H9 (cell line): ENCODE measurements around the gene DDX51. TPM values are rescaled to one million over a fixed set of nuclear protein-coding genes. Genes with fewer than 3 reads are reported as not detected.
A peak's percentile ranks its signal among the peaks of the same experiment; 100 is the strongest.

Experiments
- DNase-seq: peaks from one replicate; pipeline ENCODE4 v3.0.0-alpha.2; 2017
- H2AFZ ChIP-seq: one replicate; pipeline ENCODE4 v1.6.1; 2013; ENCODE audit warnings: mild to moderate bottlenecking, low read length, control low read depth, moderate library complexity
- H2AK5ac ChIP-seq: 2 replicates; pipeline ENCODE4 v1.6.1; 2013; ENCODE audit warnings: low read length, control low read depth, mixed read lengths; ENCODE audit not compliant: insufficient read length
- H2BK120ac ChIP-seq: one replicate; pipeline ENCODE4 v1.6.1; 2013; ENCODE audit warnings: low read depth, mild to moderate bottlenecking, low read length, control low read depth, inconsistent platforms; ENCODE audit not compliant: poor library complexity, severe bottlenecking
- H2BK12ac ChIP-seq: 2 replicates; pipeline ENCODE4 v1.6.1; 2013; ENCODE audit warnings: low read length, control low read depth, mixed read lengths, low read depth; ENCODE audit not compliant: insufficient read length
- H2BK15ac ChIP-seq: 2 replicates; pipeline ENCODE4 v1.6.1; 2013; ENCODE audit warnings: low read depth, low read length, control low read depth
- H2BK20ac ChIP-seq: one replicate; pipeline ENCODE4 v1.6.1; 2013; ENCODE audit warnings: low read depth, mild to moderate bottlenecking, low read length, control low read depth, inconsistent platforms; ENCODE audit not compliant: poor library complexity, severe bottlenecking
- H2BK5ac ChIP-seq: 2 replicates; pipeline ENCODE4 v1.6.1; 2013; ENCODE audit warnings: low read length, control low read depth, mixed read lengths; ENCODE audit not compliant: insufficient read length
- H3K14ac ChIP-seq: 2 replicates; pipeline ENCODE4 v1.6.1; 2013; ENCODE audit warnings: low read length, control low read depth; ENCODE audit not compliant: insufficient read depth
- H3K18ac ChIP-seq: 2 replicates; pipeline ENCODE4 v1.6.1; 2013; ENCODE audit warnings: low read depth, mild to moderate bottlenecking, mixed read lengths, low read length, control low read depth; ENCODE audit not compliant: insufficient read length
- H3K23ac ChIP-seq: 2 replicates; pipeline ENCODE4 v1.6.1; 2013; ENCODE audit warnings: low read length, control low read depth, mixed read lengths, low read depth; ENCODE audit not compliant: insufficient read length
- H3K23me2 ChIP-seq: 2 replicates; pipeline ENCODE4 v1.6.1; 2013; ENCODE audit warnings: low read depth, mild to moderate bottlenecking, mixed read lengths, low read length, control low read depth; ENCODE audit not compliant: insufficient read length, poor library complexity, severe bottlenecking
- H3K27ac ChIP-seq: 2 replicates; pipeline ENCODE4 v1.5.1; 2013; ENCODE audit warnings: low read length, control low read depth, mixed read lengths, low read depth; ENCODE audit not compliant: insufficient read length
- H3K27me3 ChIP-seq: 2 replicates; pipeline ENCODE4 v1.6.1; 2013; ENCODE audit warnings: low read length, control low read depth, inconsistent platforms; ENCODE audit not compliant: insufficient read depth
- H3K4ac ChIP-seq: 2 replicates; pipeline ENCODE4 v1.6.1; 2013; ENCODE audit warnings: low read depth, mild to moderate bottlenecking, control low read depth, inconsistent platforms, low read length, moderate library complexity
- H3K4me1 ChIP-seq: 2 replicates; pipeline ENCODE4 v1.6.1; 2013; ENCODE audit warnings: low read length, control low read depth, inconsistent platforms; ENCODE audit not compliant: insufficient read depth
- H3K4me2 ChIP-seq: 2 replicates; pipeline ENCODE4 v1.6.1; 2013; ENCODE audit warnings: low read length, control low read depth, mixed read lengths; ENCODE audit not compliant: insufficient read length, insufficient read depth
- H3K56ac ChIP-seq: 2 replicates; pipeline ENCODE4 v1.6.1; 2013; ENCODE audit warnings: low read depth, mild to moderate bottlenecking, mixed read lengths, low read length, control low read depth; ENCODE audit not compliant: insufficient read length
- H3K79me1 ChIP-seq: 2 replicates; pipeline ENCODE4 v1.6.1; 2013; ENCODE audit warnings: low read depth, mild to moderate bottlenecking, moderate library complexity, low read length, control low read depth, inconsistent platforms; ENCODE audit not compliant: insufficient read depth, poor library complexity, severe bottlenecking
- H3K79me2 ChIP-seq: 2 replicates; pipeline ENCODE4 v1.6.1; 2013; ENCODE audit warnings: low read length, control low read depth, inconsistent platforms; ENCODE audit not compliant: insufficient read depth
- H3K9ac ChIP-seq: 2 replicates; pipeline ENCODE4 v1.6.1; 2013; ENCODE audit warnings: low read length, control low read depth, mixed read lengths; ENCODE audit not compliant: insufficient read length; ENCODE audit errors: extremely low read depth
- H3K9me3 ChIP-seq: one replicate; pipeline ENCODE4 v1.6.1; 2013; ENCODE audit warnings: low read depth, low read length, inconsistent platforms; ENCODE audit not compliant: control insufficient read depth
- H3T11ph ChIP-seq: one replicate; pipeline ENCODE4 v1.6.1; 2013; ENCODE audit warnings: mild to moderate bottlenecking, low read length, control low read depth, inconsistent platforms
- H4K20me1 ChIP-seq: one replicate; pipeline ENCODE4 v1.6.1; 2013; ENCODE audit not compliant: control insufficient read depth, insufficient read length, insufficient read depth
- H4K5ac ChIP-seq: 2 replicates; pipeline ENCODE4 v1.6.1; 2013; ENCODE audit warnings: low read depth, mild to moderate bottlenecking, mixed read lengths, low read length, control low read depth; ENCODE audit not compliant: insufficient read length
- H4K8ac ChIP-seq: replicated peaks from 2 replicates; pipeline ENCODE4 v1.6.1; 2013; ENCODE audit warnings: low read length, control low read depth, mixed read lengths, low read depth; ENCODE audit not compliant: insufficient read length
- H4K91ac ChIP-seq: 2 replicates; pipeline ENCODE4 v1.6.1; 2013; ENCODE audit warnings: low read depth, mild to moderate bottlenecking, moderate library complexity, mixed read lengths, low read length, control low read depth; ENCODE audit not compliant: insufficient read length
- H3K27ac Mint-ChIP-seq, 3 experiments: 2 replicates in 2 of 3; 3 replicates in 1 of 3; pipeline ENCODE4 v1.8.0; 2020 to 2021; ENCODE audit warnings: mixed read lengths in 3 of 3, mild to moderate bottlenecking in 1 of 3, moderate library complexity in 1 of 3
- H3K27me3 Mint-ChIP-seq: 2 replicates; pipeline ENCODE4 v1.8.0; 2021; ENCODE audit warnings: low read depth, mild to moderate bottlenecking, moderate library complexity, mixed read lengths
- H3K36me3 Mint-ChIP-seq, 3 experiments: 2 replicates in 2 of 3; 3 replicates in 1 of 3; pipeline ENCODE4 v1.8.0; 2020 to 2021; ENCODE audit warnings: low read depth in 3 of 3, mixed read lengths in 3 of 3; ENCODE audit not compliant: insufficient read depth in 1 of 3
- H3K4me1 Mint-ChIP-seq, 2 experiments: 2 replicates each; pipeline ENCODE4 v1.8.0; 2020; ENCODE audit warnings: mixed read lengths in 2 of 2
- H3K4me3 Mint-ChIP-seq, 2 experiments: 2 replicates in 1 of 2; 3 replicates in 1 of 2; pipeline ENCODE4 v1.8.0; 2020 to 2021; ENCODE audit warnings: mild to moderate bottlenecking in 2 of 2, mixed read lengths in 2 of 2, moderate library complexity in 1 of 2
- H3K9me3 Mint-ChIP-seq, 2 experiments: 2 replicates in 1 of 2; 3 replicates in 1 of 2; pipeline ENCODE4 v1.8.0; 2020; ENCODE audit warnings: mild to moderate bottlenecking in 2 of 2, mixed read lengths in 2 of 2, moderate library complexity in 1 of 2
- WGBS: extraction: QIAGEN DNeasy Blood & Tissue Kit; methylation state at CpG from one replicate; pipeline ENCODE4 v1.1.7; 2013; ENCODE audit warnings: missing lambda C conversion rate, low lambda C conversion rate, mixed read lengths; ENCODE audit not compliant: insufficient read length; ENCODE audit errors: extremely low coverage; 5-methylcytosine and 5-hydroxymethylcytosine counted together
- total RNA-seq: library from RNA; stranded (reverse); gene quantifications from 2 replicates; pipeline ENCODE4 v1.2.1, GENCODE V29; 2021
- TF ChIP-seq, protein P1 (sequence below): fragments of 200-600 bp; sonication (generic); conservative IDR thresholded peaks from 3 replicates; pipeline ENCODE4 v1.8.0; 2021; ENCODE audit warnings: antibody characterized with exemption, mild to moderate bottlenecking

DDX51 gene
- total RNA-seq, 1 experiment from 2014 or later = 37.9 TPM

DNA sequence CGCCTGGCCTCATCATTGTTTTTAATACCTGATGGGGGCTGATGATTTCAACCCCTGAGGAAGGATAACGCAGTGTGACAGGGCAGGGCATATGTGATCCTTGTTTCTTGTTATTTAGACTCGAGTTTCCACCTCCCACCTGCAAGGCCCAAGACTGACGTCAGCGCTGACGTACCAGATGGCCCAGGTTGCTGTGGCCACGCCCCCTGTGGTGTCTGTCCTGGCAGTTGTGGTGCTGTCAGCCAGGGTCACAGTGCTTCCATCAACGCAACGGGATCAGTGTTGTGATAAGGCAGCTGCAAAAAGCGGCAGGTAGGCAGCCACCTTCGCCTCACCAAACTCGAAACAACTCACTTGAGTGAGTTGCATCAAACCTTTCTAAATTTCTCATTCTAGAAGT, 18.4 kb downstream of the DDX51 start:
- Mint-ChIP-seq H3K27me3 (peaks cover 19% of the 10 kb centered on the region), H3K9me3 (peaks cover 33 to 41% of the 10 kb centered on the region in 2 experiments), H3K36me3 (peaks cover 63 to 78% (median 64%) of the 10 kb centered on the region in 3 experiments), H3K4me1 (no peaks in the 10 kb centered on the region), H3K27ac (no peak overlapping the region), H3K4me3 (no peak overlapping the region)
- no peak overlapping the region for H3K4ac ChIP-seq
- H4K20me1 ChIP-seq = no peaks in the 10 kb centered on the region
- H3K27me3 ChIP-seq = no peaks in the 10 kb centered on the region
- no peak overlapping the region for H3K56ac ChIP-seq
- H3K9me3 ChIP-seq = peaks cover 21% of the 10 kb centered on the region
- no peak overlapping the region for H2BK12ac ChIP-seq
- TF ChIP-seq, protein P1, sequence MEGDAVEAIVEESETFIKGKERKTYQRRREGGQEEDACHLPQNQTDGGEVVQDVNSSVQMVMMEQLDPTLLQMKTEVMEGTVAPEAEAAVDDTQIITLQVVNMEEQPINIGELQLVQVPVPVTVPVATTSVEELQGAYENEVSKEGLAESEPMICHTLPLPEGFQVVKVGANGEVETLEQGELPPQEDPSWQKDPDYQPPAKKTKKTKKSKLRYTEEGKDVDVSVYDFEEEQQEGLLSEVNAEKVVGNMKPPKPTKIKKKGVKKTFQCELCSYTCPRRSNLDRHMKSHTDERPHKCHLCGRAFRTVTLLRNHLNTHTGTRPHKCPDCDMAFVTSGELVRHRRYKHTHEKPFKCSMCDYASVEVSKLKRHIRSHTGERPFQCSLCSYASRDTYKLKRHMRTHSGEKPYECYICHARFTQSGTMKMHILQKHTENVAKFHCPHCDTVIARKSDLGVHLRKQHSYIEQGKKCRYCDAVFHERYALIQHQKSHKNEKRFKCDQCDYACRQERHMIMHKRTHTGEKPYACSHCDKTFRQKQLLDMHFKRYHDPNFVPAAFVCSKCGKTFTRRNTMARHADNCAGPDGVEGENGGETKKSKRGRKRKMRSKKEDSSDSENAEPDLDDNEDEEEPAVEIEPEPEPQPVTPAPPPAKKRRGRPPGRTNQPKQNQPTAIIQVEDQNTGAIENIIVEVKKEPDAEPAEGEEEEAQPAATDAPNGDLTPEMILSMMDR = no peak
- H3K4me1 ChIP-seq = no peaks in the 10 kb centered on the region
- H2BK20ac ChIP-seq = no peak overlapping the region
- H3K27ac ChIP-seq = no peak overlapping the region
- H3K79me1 ChIP-seq = no peaks in the 10 kb centered on the region
- H4K5ac ChIP-seq = no peak overlapping the region
- H3K4me2 ChIP-seq = no peak overlapping the region
- no peak overlapping the region for H3K23ac ChIP-seq
- H3K9ac ChIP-seq = no peak overlapping the region
- H4K8ac ChIP-seq = no peak overlapping the region
- no peak overlapping the region for H3K18ac ChIP-seq
- no peak overlapping the region for H2BK5ac ChIP-seq
- no peak overlapping the region for H3T11ph ChIP-seq
- H2BK120ac ChIP-seq = no peak overlapping the region
- no peaks in the 10 kb centered on the region for H3K23me2 ChIP-seq
- H2AK5ac ChIP-seq = no peak overlapping the region
- H3K14ac ChIP-seq = no peak overlapping the region
- H2BK15ac ChIP-seq = no peak overlapping the region
- no CpG with 5 or more reads among the region's 12 CpGs for WGBS
- no peak overlapping the region for H4K91ac ChIP-seq
- H3K79me2 ChIP-seq = no peaks in the 10 kb centered on the region
- peak; percentile 26 for DNase-seq
- no peak overlapping the region for H2AFZ ChIP-seq
